GM18498 (cell line): Measurements from ENCODE around the gene GLE1.
"Not testable (repeated sequence)": the region's sequence is repeated elsewhere in the genome, so short reads cannot be mapped to it uniquely, and the experiment has no call there.

ENCODE experiments used
- ATAC-seq: cut with Tn5 transposase; IDR thresholded peaks from one replicate; pipeline ENCODE4 v1.9.1; 2021; ENCODE audit warnings: mild to moderate bottlenecking, moderate library complexity; ENCODE audit not compliant: unreplicated experiment

The GLE1 gene

GRCh38 chr9:128495804-128496417, 8.6 kb upstream of the GLE1 start:
- ATAC-seq: no peak

DNA sequence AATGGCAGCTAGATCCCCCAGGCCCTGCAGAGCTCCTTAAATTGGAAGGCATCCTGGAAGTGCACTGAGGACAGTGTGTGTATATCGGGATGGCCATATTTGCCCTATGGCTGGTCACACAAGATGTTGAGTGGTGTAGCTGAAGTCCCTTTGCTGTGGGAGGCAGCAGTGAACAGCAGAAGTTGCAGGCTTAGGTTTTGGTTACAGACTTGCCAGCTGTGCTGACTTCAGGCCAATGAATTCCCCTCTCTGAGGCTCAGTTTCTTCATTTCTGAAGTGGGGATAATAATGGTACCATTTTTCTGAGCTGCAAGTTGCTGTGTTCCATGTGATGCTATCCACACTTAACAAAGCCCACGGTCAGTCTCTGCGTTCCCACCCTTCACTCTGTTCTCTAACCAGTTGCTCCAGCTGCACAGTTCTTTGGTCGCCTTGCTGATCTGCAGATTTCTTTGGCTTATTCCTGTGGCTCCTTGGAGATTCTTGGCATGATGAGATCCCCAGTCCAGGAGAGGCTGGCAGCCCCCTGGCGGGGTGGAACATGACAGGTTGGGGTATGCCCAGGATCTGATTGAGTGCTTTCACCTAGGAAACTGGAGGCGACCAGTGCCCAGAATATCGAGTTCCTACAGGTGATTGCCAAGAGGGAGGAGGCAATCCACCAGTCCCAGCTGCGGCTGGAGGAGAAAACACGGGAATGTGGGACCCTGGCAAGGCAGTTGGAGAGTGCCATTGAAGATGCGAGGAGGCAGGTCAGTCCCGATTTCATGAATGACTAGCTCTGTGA, 6.5 kb upstream of the GLE1 start:
- no peak for ATAC-seq

DNA sequence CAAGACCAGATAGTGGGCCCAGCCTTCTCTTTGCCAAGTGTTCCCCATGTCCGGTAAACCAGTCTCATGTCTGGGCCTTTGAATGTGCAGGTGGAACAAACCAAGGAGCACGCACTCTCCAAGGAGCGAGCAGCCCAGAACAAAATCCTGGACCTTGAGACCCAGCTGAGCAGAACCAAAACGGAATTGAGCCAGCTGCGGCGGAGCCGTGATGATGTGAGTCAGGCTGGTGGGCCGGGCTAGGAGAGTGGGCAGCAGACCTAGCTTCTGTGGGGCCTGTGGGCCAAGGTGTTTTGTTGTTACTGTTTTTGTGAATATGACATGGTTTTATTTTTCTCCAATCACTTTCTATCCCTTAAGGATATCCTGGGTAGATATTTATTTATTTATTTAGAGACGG, 5.6 kb upstream of the GLE1 start:
- ATAC-seq: no peak

DNA sequence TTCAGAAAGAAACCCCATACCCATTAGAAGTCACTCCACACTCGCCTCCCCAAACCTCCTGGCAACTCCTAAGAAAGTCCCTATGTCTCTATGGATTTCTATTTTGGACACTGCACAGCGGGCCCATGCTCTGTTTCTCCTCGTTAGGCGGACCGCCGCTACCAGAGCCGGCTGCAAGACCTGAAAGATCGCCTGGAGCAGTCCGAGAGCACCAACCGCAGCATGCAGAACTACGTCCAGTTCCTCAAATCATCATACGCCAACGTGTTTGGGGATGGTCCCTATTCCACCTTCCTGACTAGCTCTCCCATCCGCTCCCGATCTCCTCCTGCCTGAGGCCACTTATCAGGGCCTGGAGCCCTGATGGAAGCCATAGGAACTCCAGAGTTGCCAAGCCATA, 4.6 kb upstream of the GLE1 start:
- no peak for ATAC-seq

- not testable (repeated sequence) for ATAC-seq
Observed at GRCh38 chr9:128503415-128503825, 1.1 kb upstream of the GLE1 start.

- ATAC-seq: no peak
Observed at GRCh38 chr9:128503870-128504269, 649 bp upstream of the GLE1 start.

DNA sequence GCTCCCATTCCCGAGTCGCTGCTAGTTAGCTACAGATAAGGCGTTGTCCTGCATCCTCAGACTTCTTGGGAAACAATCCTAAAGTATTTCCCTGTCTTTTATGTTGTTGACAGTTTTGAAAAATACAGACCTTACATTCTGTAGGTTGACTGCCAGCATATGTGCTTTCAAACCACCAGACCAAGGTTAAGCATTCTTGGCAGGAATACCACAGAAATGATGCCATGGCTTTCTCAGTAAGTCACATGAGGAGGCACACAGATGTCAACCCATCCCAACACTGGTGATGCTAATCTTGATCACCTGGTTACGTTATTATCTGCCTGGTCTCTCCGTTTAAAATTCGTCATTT, 871 bp downstream of the GLE1 start:
- ATAC-seq: no peak

DNA sequence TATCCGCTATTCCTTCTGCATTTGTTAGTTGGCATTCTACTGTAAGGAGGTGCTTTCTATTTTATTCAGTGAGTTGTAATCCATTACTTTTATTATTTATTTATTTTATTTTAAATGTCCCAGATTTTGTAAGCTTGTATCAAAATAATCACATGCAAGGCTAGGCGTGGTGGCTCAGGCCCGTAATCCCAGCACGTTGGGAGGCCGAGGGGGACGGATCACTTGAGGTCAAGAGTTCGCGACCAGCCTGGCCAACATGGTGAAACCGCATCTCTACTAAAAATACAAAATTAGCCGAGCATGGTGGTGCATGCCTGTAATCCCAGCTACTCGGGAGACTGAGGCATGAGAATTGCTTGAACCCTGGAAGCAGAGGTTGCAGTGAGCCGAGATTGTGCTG, 1.4 kb downstream of the GLE1 start:
- not testable (repeated sequence) for ATAC-seq

GRCh38 chr9:128512820-128513219, 8.3 kb downstream of the GLE1 start:
- ATAC-seq: no peak

GRCh38 chr9:128521956-128522355, 17.4 kb downstream of the GLE1 start:
- no peak for ATAC-seq

DNA sequence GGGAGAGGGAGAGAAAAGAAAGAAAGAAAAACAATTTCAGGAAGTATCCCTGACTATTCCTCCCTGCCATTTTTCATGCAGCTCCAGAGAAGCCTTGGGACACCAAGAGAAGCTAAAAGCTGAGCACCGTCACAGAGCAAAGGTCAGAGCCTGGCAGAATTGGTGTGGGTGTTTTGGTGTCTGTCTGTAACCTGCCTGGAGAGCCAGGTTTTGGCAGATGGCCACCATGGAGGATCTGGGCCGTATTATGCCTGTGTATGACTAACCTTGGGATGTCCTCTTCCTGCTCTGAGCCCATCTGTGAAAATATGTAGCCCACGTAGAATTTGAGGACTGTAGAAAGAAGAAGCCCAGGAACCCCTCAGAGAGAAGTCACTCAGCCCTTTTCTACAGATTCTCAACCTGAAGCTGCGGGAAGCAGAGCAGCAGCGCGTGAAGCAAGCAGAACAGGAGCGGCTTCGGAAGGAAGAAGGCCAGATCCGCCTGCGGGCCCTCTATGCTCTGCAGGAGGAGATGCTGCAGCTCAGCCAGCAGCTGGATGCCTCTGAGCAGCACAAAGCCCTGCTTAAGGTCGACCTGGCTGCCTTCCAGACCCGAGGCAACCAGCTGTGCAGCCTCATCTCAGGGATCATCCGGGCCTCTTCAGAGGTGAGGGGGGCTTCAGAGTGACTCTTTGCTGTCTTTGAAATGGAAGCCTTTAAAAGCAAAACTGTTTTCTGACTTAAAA, 18.8 kb downstream of the GLE1 start:
- no peak for ATAC-seq

DNA sequence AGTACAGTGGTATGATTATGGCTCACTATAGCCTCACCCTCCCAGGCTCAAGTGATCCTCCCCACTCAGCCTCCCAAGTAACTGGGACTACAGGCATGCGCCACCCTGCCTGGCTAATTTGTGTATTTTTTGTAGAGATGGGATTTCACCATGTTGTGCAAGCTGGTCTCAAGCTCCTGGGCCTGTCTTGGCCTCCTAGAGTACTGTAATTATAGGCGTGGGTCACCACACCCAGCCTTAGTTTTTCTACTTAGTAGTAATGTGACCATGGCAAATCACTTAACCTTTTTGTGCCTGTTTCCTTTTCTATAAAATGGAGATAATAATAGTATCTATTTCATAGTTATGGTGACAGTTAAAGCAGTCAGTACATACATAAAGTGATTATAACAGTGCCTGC, 22.2 kb downstream of the GLE1 start:
- no peak for ATAC-seq

GRCh38 chr9:128528445-128529160, 24.1 kb downstream of the GLE1 start:
- ATAC-seq: no peak

GRCh38 chr9:128529191-128529590, 24.7 kb downstream of the GLE1 start:
- no peak for ATAC-seq

DNA sequence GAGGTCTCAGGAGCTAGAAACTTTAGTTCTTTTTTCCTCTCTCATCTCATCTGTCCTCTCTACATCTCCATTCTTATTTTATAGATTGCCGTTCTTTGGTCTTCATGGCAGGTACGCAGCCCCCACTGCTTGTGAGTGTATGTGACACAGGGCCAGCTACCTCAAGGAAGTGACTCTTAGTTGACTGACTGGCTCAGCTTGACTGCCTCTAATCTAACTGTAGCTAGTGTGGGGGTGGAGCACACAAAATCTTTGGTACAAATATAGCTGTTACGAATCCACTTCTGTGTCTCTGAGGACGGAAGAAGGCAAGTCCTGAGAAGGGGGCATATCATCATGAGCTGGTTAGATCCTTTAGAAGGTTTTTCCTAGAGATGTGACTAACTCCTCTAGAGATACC, 28.1 kb downstream of the GLE1 start:
- no peak for ATAC-seq

- ATAC-seq: no peak
Observed at GRCh38 chr9:128540634-128541360, 36.3 kb downstream of the GLE1 start.

- ATAC-seq: no peak
Observed at GRCh38 chr9:128546504-128546903, 42.0 kb downstream of the GLE1 start.

DNA sequence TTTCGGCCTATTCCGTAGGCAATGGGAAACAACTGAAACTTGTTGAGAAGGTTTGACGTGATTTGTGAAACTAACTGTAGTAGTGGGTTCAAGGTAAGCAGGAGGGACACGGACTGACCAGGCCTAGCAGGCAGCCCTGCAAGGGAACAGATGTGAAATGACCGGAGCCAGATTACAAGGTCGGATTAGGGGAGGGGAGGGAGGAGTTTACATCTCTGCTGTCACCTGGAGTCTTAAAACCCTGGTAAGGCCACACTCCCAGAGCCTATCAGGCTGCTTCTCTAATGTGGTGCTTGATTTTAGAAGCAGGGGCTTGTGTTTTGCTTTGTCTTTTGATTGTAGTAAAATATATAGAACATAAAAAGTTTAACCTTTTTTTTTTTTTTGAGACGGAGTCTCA, 44.4 kb downstream of the GLE1 start:
- no peak for ATAC-seq

GRCh38 chr9:128550226-128550625, 45.7 kb downstream of the GLE1 start:
- ATAC-seq: no peak

DNA sequence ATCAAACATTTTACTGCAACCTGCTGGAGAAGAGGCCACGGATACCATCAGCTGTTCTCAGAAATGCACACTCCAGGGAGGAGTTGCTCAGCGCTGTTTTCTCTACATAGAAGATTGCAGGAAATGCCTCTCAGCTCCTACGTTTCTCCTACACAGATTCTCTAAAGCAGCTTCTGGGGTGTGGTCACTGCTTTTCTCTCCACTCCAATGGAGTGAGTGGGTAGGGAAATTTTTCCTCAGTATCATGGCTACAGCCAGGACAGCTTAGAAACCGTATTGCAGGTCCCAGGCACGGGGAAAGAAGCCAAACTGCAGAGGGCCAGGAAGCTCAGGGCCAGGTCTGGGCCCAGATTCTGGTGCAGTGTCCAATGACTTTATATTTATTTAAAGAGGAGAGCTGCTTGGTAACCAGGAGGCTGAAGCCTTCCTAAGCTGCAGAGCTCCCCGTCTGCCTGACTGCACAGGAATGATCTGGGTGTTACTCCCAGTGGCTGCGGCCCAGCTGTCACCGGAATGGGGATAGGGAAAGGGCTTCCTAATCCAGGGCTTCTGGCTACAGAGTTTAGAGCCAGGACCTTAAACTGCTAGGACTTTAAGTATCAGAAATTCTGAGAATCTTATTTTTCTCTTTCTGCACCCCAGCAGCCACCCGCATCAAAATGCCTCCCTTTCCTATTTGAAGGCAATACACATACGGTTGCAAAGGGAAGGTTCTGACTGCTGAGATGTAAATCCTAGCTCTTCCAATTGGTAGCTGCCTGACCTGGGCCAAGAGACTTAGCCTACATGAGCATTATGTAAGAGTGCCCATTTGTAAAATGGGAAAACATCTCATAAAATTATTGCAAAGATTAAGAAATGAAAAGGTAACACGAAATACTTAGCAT, 46.5 kb downstream of the GLE1 start:
- no peak for ATAC-seq
